ENCODE measurements around the gene ERVV-1. TPM values are rescaled to one million over a fixed set of nuclear protein-coding genes. Genes with fewer than 3 reads are reported as not detected.

The ERVV-1 gene
- polyA plus RNA-seq, 1 of the 3 experiments (the other 2 are of a cell fraction), result not detected

DNA sequence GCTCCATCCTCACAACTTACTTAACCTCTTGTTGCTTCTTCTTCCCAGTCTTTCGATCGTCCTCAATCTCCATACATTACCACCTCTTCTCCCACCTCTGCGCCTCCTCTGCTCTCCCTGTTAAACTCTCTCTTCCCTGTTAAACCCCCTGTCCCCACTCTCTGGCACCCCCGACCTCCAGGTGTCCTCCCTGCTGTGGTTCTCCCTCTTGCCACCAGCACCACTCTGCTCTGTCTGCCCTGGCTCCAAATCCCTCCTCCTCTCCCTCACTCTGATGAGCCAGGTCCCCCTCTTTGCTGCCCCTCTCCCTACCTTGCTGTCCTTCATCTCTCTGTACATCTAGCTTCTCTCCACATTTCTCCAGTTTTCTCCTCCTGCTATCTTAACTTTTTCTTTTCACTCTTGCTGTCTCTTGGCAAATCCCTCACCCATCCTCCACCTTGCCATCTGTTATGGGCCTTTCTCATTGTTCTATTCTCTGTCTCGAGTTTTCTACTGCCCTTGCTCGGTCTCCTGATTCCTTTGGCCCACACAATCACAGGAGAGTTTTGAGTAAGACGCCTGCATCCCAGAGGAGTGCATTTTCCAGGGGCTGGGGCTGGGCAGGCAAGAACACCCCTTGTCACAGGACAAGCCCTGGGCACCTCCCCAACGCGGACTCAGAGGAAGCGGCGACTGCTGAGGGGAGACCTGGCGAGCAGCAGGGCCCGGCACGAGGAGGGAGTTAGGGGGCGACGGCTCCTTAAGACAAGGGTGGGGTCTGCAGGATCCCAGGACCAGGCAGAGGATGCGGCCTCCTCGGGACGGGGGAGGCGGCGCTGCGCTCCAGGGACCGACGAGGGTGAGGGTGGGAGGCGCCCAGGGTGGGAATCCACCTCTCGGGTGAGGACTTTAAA lies 21.4 kb upstream of the ERVV-1 start (continued):
- TF ChIP-seq SMC3 (IDR thresholded peaks at IDR 0.05; ENCODE audit: low read depth, low read length) (no peak), YY1 (IDR thresholded peaks at IDR 0.05; ENCODE audit: low read depth) (no peak), USF1 (IDR thresholded peaks at IDR 0.05; ENCODE audit: borderline replicate concordance, low read depth) (no peak), TAF1 (IDR thresholded peaks at IDR 0.05; ENCODE audit: borderline replicate concordance, low read depth, low read length) (no peak), MEF2A (IDR thresholded peaks at IDR 0.05; ENCODE audit: borderline replicate concordance, low read depth) (no peak), SIN3A (IDR thresholded peaks at IDR 0.05; ENCODE audit: borderline replicate concordance, low read depth, low read length) (no peak), MAX (IDR thresholded peaks at IDR 0.05; ENCODE audit: low read depth) (no peak)

- H3K4me3 ChIP-seq (ENCODE audit: low read depth in 2 of 2, low read length in 1 of 2), result peak overlapping the region; percentile 47 to 65
- no peaks in the 10 kb centered on the region for H3K9me3 ChIP-seq
- peak; percentile 94 for DNase-seq
- H3K79me2 ChIP-seq (ENCODE audit: insufficient read depth), result no peaks in the 10 kb centered on the region
- H3K27ac ChIP-seq (ENCODE audit: low read depth in 2 of 2, low read length in 1 of 2), result peak overlapping the region in 1 of 2 experiments; percentile 51; a peak in 2 of 4 replicates
- no peaks in the 10 kb centered on the region for H3K9me2 ChIP-seq
- H3K9ac ChIP-seq, result peak overlapping the region; percentile 14; the same call in 1 of the 2 replicates
- peaks cover 3 to 4% of the 10 kb centered on the region in 2 experiments; a peak in 2 of 4 replicates for H3K4me1 ChIP-seq (ENCODE audit: control insufficient read depth in 1 of 2, insufficient read depth in 2 of 2, low read depth in 1 of 2, low read length in 1 of 2)
- H2AFZ ChIP-seq (ENCODE audit: low read depth), result peak overlapping the region; percentile 71; the same call in 1 of the 2 replicates
- H3F3A ChIP-seq (replicated peaks; ENCODE audit: insufficient read depth), result peaks cover 3% of the 10 kb centered on the region
- CTCF ChIA-PET, result interaction anchor here (0.6 to 1.4 kb wide), 16 partner anchors 9 to 368 kb away, joined by 3 to 7 read pairs (median 3); partner anchors contain the start of gene ZNF816
- peak overlapping the region; percentile 78 for H3K4me2 ChIP-seq
- H3K36me3 ChIP-seq (replicated peaks in 1 of 2; ENCODE audit: control insufficient read depth in 1 of 2, insufficient read depth in 2 of 2, low read length in 1 of 2), result no peaks in the 10 kb centered on the region
- WGBS (ENCODE audit: low lambda C conversion rate), result 13% methylated on average over 41 of the region's 50 CpGs
- H3K27me3 ChIP-seq (ENCODE audit: insufficient read depth), result no peaks in the 10 kb centered on the region
- POLR2A ChIA-PET, result interaction anchor here (0.9 kb wide), 1 partner anchor 172 kb away, joined by 3 read pairs; no protein-coding TSS in a partner anchor
- no peaks in the 10 kb centered on the region for H4K20me1 ChIP-seq (ENCODE audit: insufficient read depth)
- no peak for TF ChIP-seq JUND (IDR thresholded peaks at IDR 0.05)
- TF ChIP-seq, protein P1, sequence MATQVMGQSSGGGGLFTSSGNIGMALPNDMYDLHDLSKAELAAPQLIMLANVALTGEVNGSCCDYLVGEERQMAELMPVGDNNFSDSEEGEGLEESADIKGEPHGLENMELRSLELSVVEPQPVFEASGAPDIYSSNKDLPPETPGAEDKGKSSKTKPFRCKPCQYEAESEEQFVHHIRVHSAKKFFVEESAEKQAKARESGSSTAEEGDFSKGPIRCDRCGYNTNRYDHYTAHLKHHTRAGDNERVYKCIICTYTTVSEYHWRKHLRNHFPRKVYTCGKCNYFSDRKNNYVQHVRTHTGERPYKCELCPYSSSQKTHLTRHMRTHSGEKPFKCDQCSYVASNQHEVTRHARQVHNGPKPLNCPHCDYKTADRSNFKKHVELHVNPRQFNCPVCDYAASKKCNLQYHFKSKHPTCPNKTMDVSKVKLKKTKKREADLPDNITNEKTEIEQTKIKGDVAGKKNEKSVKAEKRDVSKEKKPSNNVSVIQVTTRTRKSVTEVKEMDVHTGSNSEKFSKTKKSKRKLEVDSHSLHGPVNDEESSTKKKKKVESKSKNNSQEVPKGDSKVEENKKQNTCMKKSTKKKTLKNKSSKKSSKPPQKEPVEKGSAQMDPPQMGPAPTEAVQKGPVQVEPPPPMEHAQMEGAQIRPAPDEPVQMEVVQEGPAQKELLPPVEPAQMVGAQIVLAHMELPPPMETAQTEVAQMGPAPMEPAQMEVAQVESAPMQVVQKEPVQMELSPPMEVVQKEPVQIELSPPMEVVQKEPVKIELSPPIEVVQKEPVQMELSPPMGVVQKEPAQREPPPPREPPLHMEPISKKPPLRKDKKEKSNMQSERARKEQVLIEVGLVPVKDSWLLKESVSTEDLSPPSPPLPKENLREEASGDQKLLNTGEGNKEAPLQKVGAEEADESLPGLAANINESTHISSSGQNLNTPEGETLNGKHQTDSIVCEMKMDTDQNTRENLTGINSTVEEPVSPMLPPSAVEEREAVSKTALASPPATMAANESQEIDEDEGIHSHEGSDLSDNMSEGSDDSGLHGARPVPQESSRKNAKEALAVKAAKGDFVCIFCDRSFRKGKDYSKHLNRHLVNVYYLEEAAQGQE (IDR thresholded peaks at IDR 0.05; ENCODE audit: low read depth, low read length), result no peak
- TF ChIP-seq NRF1 (IDR thresholded peaks at IDR 0.05; ENCODE audit: low read depth, low read length), result no peak
- TF ChIP-seq, protein P2, sequence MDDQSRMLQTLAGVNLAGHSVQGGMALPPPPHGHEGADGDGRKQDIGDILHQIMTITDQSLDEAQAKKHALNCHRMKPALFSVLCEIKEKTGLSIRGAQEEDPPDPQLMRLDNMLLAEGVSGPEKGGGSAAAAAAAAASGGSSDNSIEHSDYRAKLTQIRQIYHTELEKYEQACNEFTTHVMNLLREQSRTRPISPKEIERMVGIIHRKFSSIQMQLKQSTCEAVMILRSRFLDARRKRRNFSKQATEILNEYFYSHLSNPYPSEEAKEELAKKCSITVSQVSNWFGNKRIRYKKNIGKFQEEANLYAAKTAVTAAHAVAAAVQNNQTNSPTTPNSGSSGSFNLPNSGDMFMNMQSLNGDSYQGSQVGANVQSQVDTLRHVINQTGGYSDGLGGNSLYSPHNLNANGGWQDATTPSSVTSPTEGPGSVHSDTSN (IDR thresholded peaks at IDR 0.05), result no peak
- TF ChIP-seq, protein P3, sequence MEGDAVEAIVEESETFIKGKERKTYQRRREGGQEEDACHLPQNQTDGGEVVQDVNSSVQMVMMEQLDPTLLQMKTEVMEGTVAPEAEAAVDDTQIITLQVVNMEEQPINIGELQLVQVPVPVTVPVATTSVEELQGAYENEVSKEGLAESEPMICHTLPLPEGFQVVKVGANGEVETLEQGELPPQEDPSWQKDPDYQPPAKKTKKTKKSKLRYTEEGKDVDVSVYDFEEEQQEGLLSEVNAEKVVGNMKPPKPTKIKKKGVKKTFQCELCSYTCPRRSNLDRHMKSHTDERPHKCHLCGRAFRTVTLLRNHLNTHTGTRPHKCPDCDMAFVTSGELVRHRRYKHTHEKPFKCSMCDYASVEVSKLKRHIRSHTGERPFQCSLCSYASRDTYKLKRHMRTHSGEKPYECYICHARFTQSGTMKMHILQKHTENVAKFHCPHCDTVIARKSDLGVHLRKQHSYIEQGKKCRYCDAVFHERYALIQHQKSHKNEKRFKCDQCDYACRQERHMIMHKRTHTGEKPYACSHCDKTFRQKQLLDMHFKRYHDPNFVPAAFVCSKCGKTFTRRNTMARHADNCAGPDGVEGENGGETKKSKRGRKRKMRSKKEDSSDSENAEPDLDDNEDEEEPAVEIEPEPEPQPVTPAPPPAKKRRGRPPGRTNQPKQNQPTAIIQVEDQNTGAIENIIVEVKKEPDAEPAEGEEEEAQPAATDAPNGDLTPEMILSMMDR (IDR thresholded peaks at IDR 0.05), result peak; percentile 44
- TF ChIP-seq SIN3A (IDR thresholded peaks at IDR 0.05; ENCODE audit: borderline replicate concordance, low read depth, low read length), result no peak
- TF ChIP-seq GABPA (IDR thresholded peaks at IDR 0.05; ENCODE audit: low read depth), result no peak
- TF ChIP-seq RAD21 (IDR thresholded peaks at IDR 0.05; ENCODE audit: low read length), result peak; percentile 61
- 0 out of 2 replicates have a peak, but pooled peaks have one; percentile 4 for TF ChIP-seq MXI1 (IDR thresholded peaks at IDR 0.05; ENCODE audit: low read depth, low read length)
- no peak for TF ChIP-seq RFX5 (IDR thresholded peaks at IDR 0.05; ENCODE audit: low read length)
- TF ChIP-seq MAX (IDR thresholded peaks at IDR 0.05; ENCODE audit: low read depth), result peak; percentile 9; the same call in 1 of the 2 replicates
- no peak for TF ChIP-seq USF1 (IDR thresholded peaks at IDR 0.05; ENCODE audit: borderline replicate concordance, low read depth)
- no peak for TF ChIP-seq CHD2 (IDR thresholded peaks at IDR 0.05; ENCODE audit: low read length, partially characterized antibody)
- TF ChIP-seq TCF12 (IDR thresholded peaks at IDR 0.05), result no peak
- peak; percentile 19; the same call in 1 of the 2 replicates for TF ChIP-seq SMC3 (IDR thresholded peaks at IDR 0.05; ENCODE audit: low read depth, low read length)
These were observed 20.2 kb upstream of the ERVV-1 start for GRCh38 chr19:52993342-52994178.

Measured in SK-N-SH (cell line).